SK-N-SH (cell line): ENCODE measurements around the gene CA5B. TPM values are rescaled to one million over a fixed set of nuclear protein-coding genes. Genes with fewer than 3 reads are reported as not detected.

Experiments used
- CTCF ChIA-PET: fragments of 300-600, 350-600 bp; formaldehyde crosslinking; extraction: SDS; loops from one replicate; lab custom pipeline; 2021; lab: Yijun Ruan, JAX
- POLR2A ChIA-PET: fragments of 350-600 bp; sonication (Branson Sonifier 250); formaldehyde crosslinking; extraction: SDS; loops from one replicate; lab custom pipeline; 2020; ENCODE audit warnings: antibody characterized with exemption, inconsistent platforms; lab: Yijun Ruan, JAX
- DNase-seq: peaks from one replicate; pipeline ENCODE4 v3.0.0; 2012
- H2AFZ ChIP-seq: fragments of 200-600 bp; sonication (generic); 2 replicates; pipeline ENCODE4 v1.8.1; 2016; ENCODE audit warnings: antibody characterized with exemption, mild to moderate bottlenecking, low read depth
- H3F3A ChIP-seq: fragments of 200-600 bp; sonication (generic); replicated peaks from 2 replicates; pipeline ENCODE3; 2016; ENCODE audit warnings: antibody characterized with exemption, mild to moderate bottlenecking; ENCODE audit not compliant: insufficient read depth
- H3K27ac ChIP-seq, 2 experiments: fragments of 200-500 bp in 1 of 2; fragments of 200-600 bp in 1 of 2; sonication (Bioruptor generic) in 1 of 2; sonication (generic), shearing (Covaris generic) in 1 of 2; 2 replicates each; pipeline versions ENCODE4 v1.5.1 to v1.6.1; 2014 to 2016; ENCODE audit warnings: low read depth in 2 of 2, inconsistent platforms in 1 of 2, low read length in 1 of 2, mild to moderate bottlenecking in 1 of 2, mixed read lengths in 1 of 2
- H3K27me3 ChIP-seq: fragments of 200-600 bp; sonication (generic), shearing (Covaris generic); 2 replicates; pipeline ENCODE4 v1.6.1; 2016; ENCODE audit warnings: mixed run types; ENCODE audit not compliant: insufficient read depth
- H3K36me3 ChIP-seq, 2 experiments: fragments of 200-500 bp in 1 of 2; fragments of 200-600 bp in 1 of 2; sonication (Bioruptor generic) in 1 of 2; sonication (generic) in 1 of 2; replicated peaks in 1 of 2; 2 replicates each; pipeline versions ENCODE3 to v1.5.1; 2014 to 2016; ENCODE audit warnings: low read length in 1 of 2, mild to moderate bottlenecking in 1 of 2; ENCODE audit not compliant: insufficient read depth in 2 of 2, control insufficient read depth in 1 of 2
- H3K4me1 ChIP-seq, 2 experiments: fragments of 200-500 bp in 1 of 2; fragments of 200-600 bp in 1 of 2; sonication (Bioruptor generic) in 1 of 2; sonication (generic), shearing (Covaris generic) in 1 of 2; 2 replicates each; pipeline versions ENCODE4 v1.5.1 to v1.6.1; 2014 to 2016; ENCODE audit warnings: low read depth in 1 of 2, low read length in 1 of 2, mixed run types in 1 of 2; ENCODE audit not compliant: insufficient read depth in 2 of 2, control insufficient read depth in 1 of 2
- H3K4me2 ChIP-seq: fragments of 200-600 bp; sonication (generic), shearing (Covaris generic); 2 replicates; pipeline ENCODE4 v1.6.1; 2017; ENCODE audit warnings: mixed run types
- H3K4me3 ChIP-seq, 2 experiments: fragments of 200-500 bp in 1 of 2; fragments of 200-600 bp in 1 of 2; sonication (Bioruptor generic) in 1 of 2; sonication (generic), shearing (Covaris generic) in 1 of 2; 2 replicates each; pipeline versions ENCODE4 v1.5.1 to v1.8.1; 2014 to 2016; ENCODE audit warnings: low read depth in 2 of 2, inconsistent platforms in 1 of 2, low read length in 1 of 2, mild to moderate bottlenecking in 1 of 2, mixed read lengths in 1 of 2, moderate library complexity in 1 of 2
- H3K79me2 ChIP-seq: fragments of 200-600 bp; sonication (generic); 2 replicates; pipeline ENCODE4 v1.8.1; 2017; ENCODE audit warnings: mild to moderate bottlenecking; ENCODE audit not compliant: insufficient read depth
- H3K9ac ChIP-seq: fragments of 200-600 bp; sonication (generic); 2 replicates; pipeline ENCODE4 v1.6.1; 2017; ENCODE audit warnings: mixed run types
- H3K9me2 ChIP-seq: fragments of 200-600 bp; sonication (generic); 2 replicates; pipeline ENCODE4 v1.6.1; 2017; ENCODE audit warnings: mixed run types
- H3K9me3 ChIP-seq: fragments of 200-600 bp; sonication (generic); 2 replicates; pipeline ENCODE4 v1.6.1; 2017; ENCODE audit warnings: mixed run types, mild to moderate bottlenecking, moderate library complexity
- H4K20me1 ChIP-seq: fragments of 200-600 bp; sonication (generic); 2 replicates; pipeline ENCODE4 v1.6.1; 2017; ENCODE audit warnings: mild to moderate bottlenecking, mixed run types; ENCODE audit not compliant: insufficient read depth
- CHD2 ChIP-seq: fragments of 150-350 bp; IDR thresholded peaks from 2 replicates; pipeline ENCODE4 v1.6.1; 2018; ENCODE audit warnings: low read length; ENCODE audit not compliant: partially characterized antibody
- ELF1 ChIP-seq: IDR thresholded peaks from 2 replicates; pipeline ENCODE4 v1.4.0; 2012
- EP300 ChIP-seq, 2 experiments: IDR thresholded peaks; 2 replicates each; pipeline versions ENCODE4 v1.4.0 to v1.6.1; 2012; ENCODE audit warnings: borderline replicate concordance in 1 of 2, low read depth in 1 of 2, low read length in 1 of 2
- EZH2phosphoT487 ChIP-seq: fragments of 200-600 bp; sonication (generic); IDR thresholded peaks from 2 replicates; pipeline ENCODE4 v1.6.1; 2017; ENCODE audit warnings: low read depth, mixed run types, mild to moderate bottlenecking, antibody characterized with exemption, moderate library complexity, borderline replicate concordance
- FOXM1 ChIP-seq: IDR thresholded peaks from 2 replicates; pipeline ENCODE4 v1.4.0; 2012; ENCODE audit warnings: low read depth, mild to moderate bottlenecking
- GABPA ChIP-seq: IDR thresholded peaks from 2 replicates; pipeline ENCODE4 v1.4.0; 2012; ENCODE audit warnings: low read depth, mild to moderate bottlenecking
- GATA2 ChIP-seq: sonication (generic); formaldehyde crosslinking; IDR thresholded peaks from 2 replicates; pipeline ENCODE4 v1.5.0; 2020; ENCODE audit warnings: mild to moderate bottlenecking, missing genetic modification reagents
- MEF2A ChIP-seq: IDR thresholded peaks from 2 replicates; pipeline ENCODE4 v1.4.0; 2012; ENCODE audit warnings: low read depth, borderline replicate concordance
- NFIC ChIP-seq: IDR thresholded peaks from 2 replicates; pipeline ENCODE4 v1.4.0; 2012; ENCODE audit warnings: borderline replicate concordance
- POLR2AphosphoS5 ChIP-seq: IDR thresholded peaks from 2 replicates; pipeline ENCODE4 v1.6.1; 2012; ENCODE audit warnings: low read depth, low read length
- RFX5 ChIP-seq: IDR thresholded peaks from 2 replicates; pipeline ENCODE4 v1.6.1; 2012; ENCODE audit warnings: mild to moderate bottlenecking, improper control_type of control experiment, low read length
- WGBS: methylation state at CpG from one replicate; pipeline ENCODE4 v1.1.6; 2017; ENCODE audit warnings: low lambda C conversion rate; 5-methylcytosine and 5-hydroxymethylcytosine counted together
- polyA plus RNA-seq, 3 experiments: library from polyadenylated mRNA; depleted of rRNA; stranded (reverse); fragments of >200 nt; gene quantifications; 2 replicates each; pipeline ENCODE4 v1.2.3, GENCODE V29; 2012
- TF ChIP-seq, protein P1 (sequence below): fragments of 200-600 bp; sonication (generic); IDR thresholded peaks from 2 replicates; pipeline ENCODE4 v1.6.1; 2017; ENCODE audit warnings: antibody characterized with exemption, mild to moderate bottlenecking, moderate library complexity
- TF ChIP-seq, protein P2 (sequence below): IDR thresholded peaks from 2 replicates; pipeline ENCODE4 v1.4.0; 2012; ENCODE audit warnings: low read depth
- TF ChIP-seq, protein P3 (sequence below): IDR thresholded peaks from 2 replicates; pipeline ENCODE4 v1.6.1; 2012; ENCODE audit warnings: mild to moderate bottlenecking, low read depth, low read length, moderate library complexity

CA5B gene
- polyA plus RNA-seq, 1 of the 3 experiments (the other 2 are of a cell fraction) = 4.4 TPM

DNA sequence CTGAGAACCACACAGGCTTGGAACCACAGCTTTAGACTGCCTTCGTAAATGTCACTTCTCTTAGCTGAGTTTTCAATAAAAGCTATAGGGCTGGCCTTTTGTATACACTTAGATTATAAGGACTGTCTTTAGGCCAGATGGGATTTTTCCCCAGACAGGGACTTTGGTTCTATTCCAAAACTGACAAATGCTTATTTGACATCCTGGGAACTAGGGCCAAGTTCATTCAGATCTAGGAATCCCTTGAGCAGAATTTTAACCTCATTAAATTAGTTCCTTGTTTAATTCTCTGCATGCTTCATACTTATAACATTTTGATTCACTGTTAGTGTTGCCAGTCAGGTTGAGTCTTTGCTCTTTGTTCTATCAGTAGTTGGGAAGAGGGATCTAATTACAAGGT, 75.3 kb downstream of the CA5B start (continued):
- TF ChIP-seq, protein P1, sequence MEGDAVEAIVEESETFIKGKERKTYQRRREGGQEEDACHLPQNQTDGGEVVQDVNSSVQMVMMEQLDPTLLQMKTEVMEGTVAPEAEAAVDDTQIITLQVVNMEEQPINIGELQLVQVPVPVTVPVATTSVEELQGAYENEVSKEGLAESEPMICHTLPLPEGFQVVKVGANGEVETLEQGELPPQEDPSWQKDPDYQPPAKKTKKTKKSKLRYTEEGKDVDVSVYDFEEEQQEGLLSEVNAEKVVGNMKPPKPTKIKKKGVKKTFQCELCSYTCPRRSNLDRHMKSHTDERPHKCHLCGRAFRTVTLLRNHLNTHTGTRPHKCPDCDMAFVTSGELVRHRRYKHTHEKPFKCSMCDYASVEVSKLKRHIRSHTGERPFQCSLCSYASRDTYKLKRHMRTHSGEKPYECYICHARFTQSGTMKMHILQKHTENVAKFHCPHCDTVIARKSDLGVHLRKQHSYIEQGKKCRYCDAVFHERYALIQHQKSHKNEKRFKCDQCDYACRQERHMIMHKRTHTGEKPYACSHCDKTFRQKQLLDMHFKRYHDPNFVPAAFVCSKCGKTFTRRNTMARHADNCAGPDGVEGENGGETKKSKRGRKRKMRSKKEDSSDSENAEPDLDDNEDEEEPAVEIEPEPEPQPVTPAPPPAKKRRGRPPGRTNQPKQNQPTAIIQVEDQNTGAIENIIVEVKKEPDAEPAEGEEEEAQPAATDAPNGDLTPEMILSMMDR = no peak
- TF ChIP-seq NFIC = no peak
- TF ChIP-seq FOXM1 = no peak
- TF ChIP-seq, all 33 proteins: peak for 0

DNA sequence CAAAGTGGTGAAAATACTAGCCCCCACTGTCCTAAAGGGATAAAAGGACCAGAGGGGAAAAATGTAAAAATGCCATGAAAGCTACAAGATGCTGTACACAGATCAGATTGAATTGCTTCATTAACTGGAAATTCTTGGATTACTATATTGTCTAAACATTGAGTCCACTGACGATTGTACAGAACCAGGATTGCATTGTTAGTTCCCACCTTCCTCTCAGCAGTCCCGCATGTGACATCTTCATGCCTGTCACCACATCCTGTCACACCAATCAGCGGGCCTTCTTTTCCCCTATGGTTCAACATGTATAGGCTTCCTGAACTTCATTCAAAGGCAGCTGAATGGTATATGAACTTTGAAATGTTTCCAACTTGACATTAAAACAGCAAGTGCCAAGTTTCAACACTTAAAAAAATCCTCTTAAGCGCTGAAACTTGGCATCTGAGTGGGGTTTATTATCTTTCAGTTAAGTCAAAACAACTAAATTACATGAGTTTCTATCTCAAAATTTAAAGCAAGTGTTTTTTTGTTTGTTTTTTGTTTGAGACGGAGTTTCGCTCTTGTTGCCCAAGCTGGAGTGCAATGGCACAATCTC, 76.8 kb downstream of the CA5B start:
- 98% methylated on average over 6 of the region's 6 CpGs for WGBS
- H3K9ac ChIP-seq = no peak overlapping the region
- CTCF ChIA-PET = interaction anchor here (1.1 to 2.7 kb wide), 6 partner anchors 17 to 630 kb away, joined by 4 to 11 read pairs (median 4); partner anchors contain the start of genes AP1S2 and CA5B
- no peaks in the 10 kb centered on the region for H3K27me3 ChIP-seq
- TF ChIP-seq EP300 (IDR thresholded peaks at IDR 0.05; ENCODE audit: borderline replicate concordance in 1 of 2, low read depth in 1 of 2, low read length in 1 of 2) (no peak), MEF2A (no peak), GATA2 (no peak), NFIC (no peak), EZH2phosphoT487 (no peak), POLR2AphosphoS5 (no peak), CHD2 (no peak), ELF1 (no peak), GABPA (no peak), RFX5 (no peak)
- TF ChIP-seq, protein P2, sequence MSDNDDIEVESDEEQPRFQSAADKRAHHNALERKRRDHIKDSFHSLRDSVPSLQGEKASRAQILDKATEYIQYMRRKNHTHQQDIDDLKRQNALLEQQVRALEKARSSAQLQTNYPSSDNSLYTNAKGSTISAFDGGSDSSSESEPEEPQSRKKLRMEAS = no peak
- TF ChIP-seq, protein P3, sequence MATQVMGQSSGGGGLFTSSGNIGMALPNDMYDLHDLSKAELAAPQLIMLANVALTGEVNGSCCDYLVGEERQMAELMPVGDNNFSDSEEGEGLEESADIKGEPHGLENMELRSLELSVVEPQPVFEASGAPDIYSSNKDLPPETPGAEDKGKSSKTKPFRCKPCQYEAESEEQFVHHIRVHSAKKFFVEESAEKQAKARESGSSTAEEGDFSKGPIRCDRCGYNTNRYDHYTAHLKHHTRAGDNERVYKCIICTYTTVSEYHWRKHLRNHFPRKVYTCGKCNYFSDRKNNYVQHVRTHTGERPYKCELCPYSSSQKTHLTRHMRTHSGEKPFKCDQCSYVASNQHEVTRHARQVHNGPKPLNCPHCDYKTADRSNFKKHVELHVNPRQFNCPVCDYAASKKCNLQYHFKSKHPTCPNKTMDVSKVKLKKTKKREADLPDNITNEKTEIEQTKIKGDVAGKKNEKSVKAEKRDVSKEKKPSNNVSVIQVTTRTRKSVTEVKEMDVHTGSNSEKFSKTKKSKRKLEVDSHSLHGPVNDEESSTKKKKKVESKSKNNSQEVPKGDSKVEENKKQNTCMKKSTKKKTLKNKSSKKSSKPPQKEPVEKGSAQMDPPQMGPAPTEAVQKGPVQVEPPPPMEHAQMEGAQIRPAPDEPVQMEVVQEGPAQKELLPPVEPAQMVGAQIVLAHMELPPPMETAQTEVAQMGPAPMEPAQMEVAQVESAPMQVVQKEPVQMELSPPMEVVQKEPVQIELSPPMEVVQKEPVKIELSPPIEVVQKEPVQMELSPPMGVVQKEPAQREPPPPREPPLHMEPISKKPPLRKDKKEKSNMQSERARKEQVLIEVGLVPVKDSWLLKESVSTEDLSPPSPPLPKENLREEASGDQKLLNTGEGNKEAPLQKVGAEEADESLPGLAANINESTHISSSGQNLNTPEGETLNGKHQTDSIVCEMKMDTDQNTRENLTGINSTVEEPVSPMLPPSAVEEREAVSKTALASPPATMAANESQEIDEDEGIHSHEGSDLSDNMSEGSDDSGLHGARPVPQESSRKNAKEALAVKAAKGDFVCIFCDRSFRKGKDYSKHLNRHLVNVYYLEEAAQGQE = no peak
- no peaks in the 10 kb centered on the region for H4K20me1 ChIP-seq
- H3K4me2 ChIP-seq = no peak overlapping the region
- H3K9me2 ChIP-seq = no peaks in the 10 kb centered on the region
- no peak overlapping the region for H3K4me3 ChIP-seq
- no peaks in the 10 kb centered on the region for H3F3A ChIP-seq
- H3K4me1 ChIP-seq = no peaks in the 10 kb centered on the region; a peak in 2 of 4 replicates
- H3K27ac ChIP-seq = no peak overlapping the region
- POLR2A ChIA-PET = interaction anchor here (0.6 kb wide), 1 partner anchor 34 kb away, joined by 3 read pairs; no protein-coding TSS in a partner anchor
- no peaks in the 10 kb centered on the region for H3K9me3 ChIP-seq
- DNase-seq = no peak
- peaks cover 55 to 59% of the 10 kb centered on the region in 2 experiments for H3K36me3 ChIP-seq
- no peaks in the 10 kb centered on the region for H3K79me2 ChIP-seq
- H2AFZ ChIP-seq = no peak overlapping the region
